Measurements from ENCODE around the gene REXO2. TPM values are rescaled to one million over a fixed set of nuclear protein-coding genes. Genes with fewer than 3 reads are reported as not detected.

The REXO2 gene
- 94.0 and 98.9 TPM in 2 replicates for total RNA-seq

DNA sequence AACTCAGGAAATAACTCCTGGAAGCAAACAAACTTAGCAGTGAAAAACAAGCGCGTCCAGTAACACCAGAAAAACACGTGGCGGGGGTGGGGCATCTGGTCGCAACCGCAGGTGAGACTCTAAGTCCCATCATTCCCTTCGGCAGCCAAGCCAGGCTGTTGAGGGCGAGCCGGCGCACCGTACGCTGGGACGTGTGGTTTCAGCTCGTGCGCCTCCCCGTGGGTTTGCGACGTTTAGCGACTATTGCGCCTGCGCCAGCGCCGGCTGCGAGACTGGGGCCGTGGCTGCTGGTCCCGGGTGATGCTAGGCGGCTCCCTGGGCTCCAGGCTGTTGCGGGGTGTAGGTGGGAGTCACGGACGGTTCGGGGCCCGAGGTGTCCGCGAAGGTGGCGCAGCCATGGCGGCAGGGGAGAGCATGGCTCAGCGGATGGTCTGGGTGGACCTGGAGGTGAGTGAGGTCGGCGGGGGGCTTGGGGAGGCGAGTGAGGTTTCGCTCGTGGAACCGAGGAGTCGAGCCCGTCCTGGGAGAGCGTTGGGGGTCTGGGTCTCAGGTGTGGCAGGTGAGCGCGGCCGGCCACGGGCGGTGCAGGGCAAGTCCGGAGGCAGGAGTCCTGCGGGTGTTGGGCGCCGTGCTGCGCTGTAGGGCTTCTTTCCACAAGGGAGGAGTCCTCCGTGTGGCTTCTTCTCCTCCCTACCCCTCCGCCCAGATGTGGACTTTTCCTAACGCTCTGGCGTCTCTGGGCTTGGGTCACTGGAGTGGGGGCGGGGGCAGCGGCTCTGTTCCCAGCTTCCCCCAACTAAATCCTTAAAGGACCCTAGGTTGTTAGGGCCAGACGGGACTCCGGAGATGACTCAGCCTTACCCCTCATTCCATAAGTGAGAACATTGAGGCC is at the start of gene REXO2:
TSS of gene REXO2 (plus strand) at position 239 of the 892 bp plus-strand sequence. CDS start at position 301, 62 bp downstream.
- H3K4me1 Mint-ChIP-seq (ENCODE audit: low read depth), result peaks cover 24% of the 10 kb centered on the region
- peak within 1 kb of the TSS; percentile 92 for H3K4me3 Mint-ChIP-seq (ENCODE audit: low read depth)
- H3K9me3 Mint-ChIP-seq, result no peaks in the 10 kb centered on the region
- peaks cover 28% of the 10 kb centered on the region for H3K36me3 Mint-ChIP-seq (ENCODE audit: low read depth)
- DNase-seq (ENCODE audit: low spot score), result peak; percentile 91
- H3K27ac Mint-ChIP-seq, result peak within 1 kb of the TSS; percentile 90
- H3K27me3 Mint-ChIP-seq (ENCODE audit: low read depth), result no peaks in the 10 kb centered on the region
- intact Hi-C loops (cut with micrococcal nuclease), result loop anchor here (1.0 to 5.0 kb wide), 2 partner anchors 39 to 92 kb away; partner anchors contain the start of genes C11orf71 and RBM7

- Mint-ChIP-seq H3K36me3 (ENCODE audit: low read depth) (peaks cover 5% of the 10 kb centered on the region), H3K9me3 (no peaks in the 10 kb centered on the region)
Measured at GRCh38 chr11:114392735-114393667, 46.3 kb upstream of the REXO2 start.

GRCh38 chr11:114395736-114396135 is 43.5 kb upstream of the REXO2 start:
- intact Hi-C loops (cut with micrococcal nuclease), result no loop called here
- Mint-ChIP-seq H3K4me1 (ENCODE audit: low read depth) (peaks cover 14% of the 10 kb centered on the region), H3K4me3 (ENCODE audit: low read depth) (no peak overlapping the region), H3K27me3 (ENCODE audit: low read depth) (peaks cover 3% of the 10 kb centered on the region), H3K36me3 (ENCODE audit: low read depth) (peaks cover 21% of the 10 kb centered on the region), H3K27ac (no peak overlapping the region), H3K9me3 (no peaks in the 10 kb centered on the region)
- DNase-seq (ENCODE audit: low spot score), result no peak

More at GRCh38 chr11:114392735-114393667, 46.3 kb upstream of the REXO2 start:
- Mint-ChIP-seq H3K27ac (no peak overlapping the region), H3K4me1 (ENCODE audit: low read depth) (peaks cover 6% of the 10 kb centered on the region), H3K4me3 (ENCODE audit: low read depth) (no peak overlapping the region), H3K27me3 (ENCODE audit: low read depth) (peaks cover 3% of the 10 kb centered on the region)
- intact Hi-C loops (cut with micrococcal nuclease), result no loop called here
- no peak for DNase-seq (ENCODE audit: low spot score)

DNA sequence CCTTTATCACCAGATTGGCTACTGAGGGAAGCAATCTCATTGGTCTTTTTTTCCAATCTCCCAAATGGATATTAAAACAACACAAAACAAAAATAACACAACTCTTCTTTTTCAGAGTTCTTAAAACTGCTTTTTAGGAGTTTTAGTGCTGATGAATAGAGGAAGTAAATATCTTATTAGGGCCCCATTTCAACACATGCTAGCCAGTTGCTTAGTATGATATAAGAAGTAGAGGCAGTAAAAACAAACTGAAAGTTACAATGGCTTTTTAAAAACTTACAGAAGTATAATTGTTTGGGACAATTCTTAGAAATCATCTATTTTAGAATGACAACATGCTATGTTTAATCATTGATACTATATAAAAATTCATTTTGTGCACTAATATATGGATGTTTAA is 42.4 kb upstream of the REXO2 start:
- no peak for DNase-seq (ENCODE audit: low spot score)
- H3K4me3 Mint-ChIP-seq (ENCODE audit: low read depth), result no peak overlapping the region
- intact Hi-C loops (cut with micrococcal nuclease), result no loop called here
- H3K27me3 Mint-ChIP-seq (ENCODE audit: low read depth), result peaks cover 3% of the 10 kb centered on the region
- no peaks in the 10 kb centered on the region for H3K9me3 Mint-ChIP-seq
- peaks cover 16% of the 10 kb centered on the region for H3K4me1 Mint-ChIP-seq (ENCODE audit: low read depth)
- H3K36me3 Mint-ChIP-seq (ENCODE audit: low read depth), result peaks cover 25% of the 10 kb centered on the region
- no peak overlapping the region for H3K27ac Mint-ChIP-seq

GRCh38 chr11:114397349-114397982 is 41.8 kb upstream of the REXO2 start:
- no peak for DNase-seq (ENCODE audit: low spot score)
- Mint-ChIP-seq H3K4me1 (ENCODE audit: low read depth) (peaks cover 18% of the 10 kb centered on the region), H3K9me3 (no peaks in the 10 kb centered on the region), H3K27ac (no peak overlapping the region), H3K36me3 (ENCODE audit: low read depth) (peaks cover 28% of the 10 kb centered on the region), H3K27me3 (ENCODE audit: low read depth) (peaks cover 3% of the 10 kb centered on the region), H3K4me3 (ENCODE audit: low read depth) (no peak overlapping the region)
- intact Hi-C loops (cut with micrococcal nuclease), result no loop called here

DNA sequence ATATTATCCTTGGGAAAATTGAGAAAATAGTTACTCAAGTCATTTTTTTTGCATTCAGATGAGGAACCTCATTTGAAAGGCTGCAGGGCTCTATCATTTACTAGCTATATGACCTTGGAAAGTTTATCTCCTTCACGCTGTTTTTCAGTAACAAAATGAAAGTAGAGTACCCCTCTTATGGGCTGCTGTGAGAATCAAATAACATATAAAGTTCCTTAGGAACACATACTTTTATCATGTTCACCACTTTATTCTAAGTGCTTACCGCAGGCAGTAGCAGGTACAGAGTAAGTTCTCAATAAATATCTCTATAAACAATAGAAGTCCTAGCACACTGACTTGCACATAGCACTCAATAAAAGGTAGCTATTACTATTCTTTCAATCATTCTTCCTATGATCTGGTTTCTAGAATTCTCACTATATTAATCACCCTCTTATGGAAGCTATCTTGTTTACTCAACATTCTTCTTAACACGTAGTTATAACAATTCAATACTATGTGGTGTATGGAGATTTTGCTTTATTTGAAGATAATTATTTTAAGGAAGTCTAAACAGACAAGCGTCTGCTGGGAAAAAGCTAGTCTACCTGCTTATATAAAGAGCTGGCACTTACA is 40.9 kb upstream of the REXO2 start:
- DNase-seq (ENCODE audit: low spot score), result no peak
- Mint-ChIP-seq H3K27ac (no peak overlapping the region), H3K4me3 (ENCODE audit: low read depth) (peak overlapping the region; percentile 92), H3K27me3 (ENCODE audit: low read depth) (no peaks in the 10 kb centered on the region), H3K9me3 (no peaks in the 10 kb centered on the region), H3K4me1 (ENCODE audit: low read depth) (peaks cover 23% of the 10 kb centered on the region), H3K36me3 (ENCODE audit: low read depth) (peaks cover 38% of the 10 kb centered on the region)
- intact Hi-C loops (cut with micrococcal nuclease), result no loop called here

- H3K27me3 Mint-ChIP-seq (ENCODE audit: low read depth), result no peaks in the 10 kb centered on the region
- DNase-seq (ENCODE audit: low spot score), result no peak
- peaks cover 31% of the 10 kb centered on the region for H3K4me1 Mint-ChIP-seq (ENCODE audit: low read depth)
- peak overlapping the region; percentile 97 for H3K27ac Mint-ChIP-seq
- H3K36me3 Mint-ChIP-seq (ENCODE audit: low read depth), result peaks cover 48% of the 10 kb centered on the region
- intact Hi-C loops (cut with micrococcal nuclease), result loop anchor here (1.0 to 10.0 kb wide), 5 partner anchors 15 to 524 kb away; partner anchors contain the start of gene USP28
- peak overlapping the region; percentile 92 for H3K4me3 Mint-ChIP-seq (ENCODE audit: low read depth)
- no peaks in the 10 kb centered on the region for H3K9me3 Mint-ChIP-seq
Measured at GRCh38 chr11:114399490-114400215, 39.6 kb upstream of the REXO2 start.

- H3K36me3 Mint-ChIP-seq (ENCODE audit: low read depth), result peaks cover 55% of the 10 kb centered on the region
- intact Hi-C loops (cut with micrococcal nuclease), result loop anchor here (1.0 to 10.0 kb wide), 5 partner anchors 16 to 525 kb away; partner anchors contain the start of gene USP28
- no peaks in the 10 kb centered on the region for H3K9me3 Mint-ChIP-seq
- peak; percentile 97 for DNase-seq (ENCODE audit: low spot score)
- H3K4me1 Mint-ChIP-seq (ENCODE audit: low read depth), result peaks cover 37% of the 10 kb centered on the region
- peak within 1 kb of the TSS; percentile 92 for H3K4me3 Mint-ChIP-seq (ENCODE audit: low read depth)
- H3K27ac Mint-ChIP-seq, result peak within 1 kb of the TSS; percentile 97
- H3K27me3 Mint-ChIP-seq (ENCODE audit: low read depth), result no peaks in the 10 kb centered on the region
Measured at GRCh38 chr11:114400216-114400914, 38.9 kb upstream of the REXO2 start, which contains the start of the genes C11orf71 and RBM7. Gene C11orf71, minus strand, starts transcription at chr11:114400511. Its CDS starts 180 bp downstream, at chr11:114400331. Gene RBM7, plus strand, starts transcription at chr11:114400666. Its CDS starts 6 bp downstream, at chr11:114400672.

DNA sequence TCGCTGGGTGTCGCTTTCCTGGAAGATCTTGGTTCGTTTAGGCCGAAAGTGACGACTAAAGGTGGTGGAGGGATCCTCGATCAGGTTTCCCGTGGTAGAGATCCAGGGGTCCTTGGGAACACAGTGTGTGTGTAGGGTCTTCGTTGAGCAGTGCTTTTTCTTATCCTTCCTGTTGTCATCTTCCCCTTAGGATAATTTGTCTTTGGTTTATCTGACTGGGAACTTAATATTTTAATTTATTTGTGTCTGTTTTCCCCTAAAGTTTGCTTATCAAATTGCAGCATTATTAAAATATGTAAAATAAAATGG is 38.4 kb upstream of the REXO2 start:
- Mint-ChIP-seq H3K9me3 (no peaks in the 10 kb centered on the region), H3K36me3 (ENCODE audit: low read depth) (peaks cover 60% of the 10 kb centered on the region), H3K4me3 (ENCODE audit: low read depth) (peak overlapping the region; percentile 92), H3K27me3 (ENCODE audit: low read depth) (no peaks in the 10 kb centered on the region), H3K4me1 (ENCODE audit: low read depth) (peaks cover 40% of the 10 kb centered on the region), H3K27ac (peak overlapping the region; percentile 97)
- DNase-seq (ENCODE audit: low spot score), result no peak
- intact Hi-C loops (cut with micrococcal nuclease), result loop anchor here (1.0 to 10.0 kb wide), 5 partner anchors 17 to 526 kb away; partner anchors contain the start of gene USP28

DNA sequence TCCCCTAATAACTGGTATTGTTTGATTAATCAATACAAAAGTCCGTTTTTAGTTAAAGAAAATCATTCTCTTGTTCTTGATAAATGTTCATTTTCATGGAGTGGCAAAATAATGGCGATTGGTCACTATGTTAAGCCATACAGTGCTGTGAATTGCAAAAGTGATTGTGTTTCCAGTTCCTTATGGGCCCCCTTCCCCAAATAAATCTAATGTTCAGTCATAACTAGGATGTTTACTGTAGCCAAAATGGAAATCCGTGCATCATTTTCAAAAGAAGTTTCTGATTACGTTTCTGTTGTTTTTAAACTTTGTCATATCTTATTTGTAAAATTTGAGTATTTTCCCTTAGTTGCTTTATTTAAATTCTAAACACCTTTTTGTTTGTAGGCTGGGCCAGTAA is 38.0 kb upstream of the REXO2 start:
- H3K27me3 Mint-ChIP-seq (ENCODE audit: low read depth), result no peaks in the 10 kb centered on the region
- no peak for DNase-seq (ENCODE audit: low spot score)
- intact Hi-C loops (cut with micrococcal nuclease), result loop anchor here (5.0 to 10.0 kb wide), 2 partner anchors 54 to 217 kb away; no protein-coding TSS in a partner anchor
- H3K36me3 Mint-ChIP-seq (ENCODE audit: low read depth), result peaks cover 65% of the 10 kb centered on the region
- peak overlapping the region; percentile 97 for H3K27ac Mint-ChIP-seq
- peak overlapping the region; percentile 92 for H3K4me3 Mint-ChIP-seq (ENCODE audit: low read depth)
- peaks cover 42% of the 10 kb centered on the region for H3K4me1 Mint-ChIP-seq (ENCODE audit: low read depth)
- H3K9me3 Mint-ChIP-seq, result no peaks in the 10 kb centered on the region

DNA sequence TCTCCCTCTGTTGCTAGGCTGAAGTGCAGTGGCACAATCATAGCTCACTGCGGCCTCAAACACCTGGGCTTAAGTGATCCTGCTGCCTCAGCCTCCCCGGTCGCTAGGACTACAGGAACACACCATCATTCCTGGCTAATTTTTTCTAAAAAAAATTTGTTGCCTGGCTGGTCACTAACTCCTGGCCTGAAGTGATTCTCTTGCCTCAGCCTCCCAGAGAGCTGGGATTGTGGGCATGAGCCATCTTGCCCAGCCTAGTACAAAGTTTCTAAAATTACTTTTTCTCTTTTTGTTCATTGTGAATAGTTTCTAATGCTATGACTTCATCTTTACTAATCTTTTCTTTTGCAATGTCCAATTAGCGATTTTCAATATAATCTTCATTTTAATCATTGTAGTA is 26.3 kb upstream of the REXO2 start:
- H3K9me3 Mint-ChIP-seq, result no peaks in the 10 kb centered on the region
- no peak overlapping the region for H3K27ac Mint-ChIP-seq
- no peaks in the 10 kb centered on the region for H3K27me3 Mint-ChIP-seq (ENCODE audit: low read depth)
- intact Hi-C loops (cut with micrococcal nuclease), result no loop called here
- H3K36me3 Mint-ChIP-seq (ENCODE audit: low read depth), result peaks cover 20% of the 10 kb centered on the region
- H3K4me1 Mint-ChIP-seq (ENCODE audit: low read depth), result peaks cover 2% of the 10 kb centered on the region
- no peak overlapping the region for H3K4me3 Mint-ChIP-seq (ENCODE audit: low read depth)
- no peak for DNase-seq (ENCODE audit: low spot score)

Measured in activated T-helper 2 cell treated with anti-CD3 and anti-CD28 coated beads, Interferon-gamma antibody, Interleukin-2, Interleukin-4, amounts not matched to agents 10 μg/mL and 5 μg/mL and 100 μg/mL, durations not matched to agents 14 hours and 24 hours and 36 hours (primary cell).